Stimulated activated CD4-positive, alpha-beta T cell treated with anti-CD3 and anti-CD28 coated beads, Interleukin-15, amount 100 ng/mL, for 48 hours (primary cell): ENCODE results near the gene SLC29A3.
"Not testable (repeated sequence)": the region's sequence is repeated elsewhere in the genome, so short reads cannot be mapped to it uniquely, and the experiment has no call there.

Source experiments
- DNase-seq, 2 donors: peaks; one replicate each; pipeline ENCODE4 v3.0.0-alpha.2; 2020; ENCODE audit warnings: low read depth in 2 of 2

Gene SLC29A3

GRCh38 chr10:71345694-71346093 lies 26.6 kb downstream of the SLC29A3 start:
- no peak for DNase-seq

GRCh38 chr10:71346731-71347130 lies 27.7 kb downstream of the SLC29A3 start:
- DNase-seq: no peak

GRCh38 chr10:71347587-71348395 lies 28.7 kb downstream of the SLC29A3 start:
- DNase-seq: no peak

- no peak for DNase-seq
These were observed 29.8 kb downstream of the SLC29A3 start for GRCh38 chr10:71348850-71349249.

GRCh38 chr10:71349406-71349805 lies 30.3 kb downstream of the SLC29A3 start:
- DNase-seq: no peak

GRCh38 chr10:71351087-71351486 lies 32.0 kb downstream of the SLC29A3 start:
- no peak for DNase-seq

- DNase-seq: no peak
These were observed 32.7 kb downstream of the SLC29A3 start for GRCh38 chr10:71351628-71352319.

GRCh38 chr10:71353639-71354038 lies 34.6 kb downstream of the SLC29A3 start:
- DNase-seq: no peak

- DNase-seq: no peak
These were observed 35.7 kb downstream of the SLC29A3 start for GRCh38 chr10:71354776-71355175.

- DNase-seq: no peak
These were observed 36.8 kb downstream of the SLC29A3 start for GRCh38 chr10:71355886-71356285.

- no peak for DNase-seq
These were observed 38.8 kb downstream of the SLC29A3 start for GRCh38 chr10:71357792-71358265.

GRCh38 chr10:71358277-71358676 lies 39.2 kb downstream of the SLC29A3 start:
- no peak for DNase-seq

- DNase-seq: not testable (repeated sequence)
These were observed 39.8 kb downstream of the SLC29A3 start for GRCh38 chr10:71358906-71359305.

- DNase-seq: no peak
These were observed 40.4 kb downstream of the SLC29A3 start for GRCh38 chr10:71359364-71360046.

- no peak for DNase-seq
These were observed 41.7 kb downstream of the SLC29A3 start for GRCh38 chr10:71360735-71361134.

GRCh38 chr10:71361581-71361980 lies 42.5 kb downstream of the SLC29A3 start:
- DNase-seq: no peak

- no peak for DNase-seq
These were observed 43.1 kb downstream of the SLC29A3 start for GRCh38 chr10:71362141-71362540.

- no peak for DNase-seq
These were observed 44.9 kb downstream of the SLC29A3 start for GRCh38 chr10:71363936-71364335.

- DNase-seq: no peak
These were observed 46.3 kb downstream of the SLC29A3 start for GRCh38 chr10:71365366-71365765.

- no peak for DNase-seq
These were observed 47.6 kb downstream of the SLC29A3 start for GRCh38 chr10:71366690-71367089.

GRCh38 chr10:71367271-71367670 lies 48.2 kb downstream of the SLC29A3 start:
- DNase-seq: no peak

GRCh38 chr10:71368176-71368575 lies 49.1 kb downstream of the SLC29A3 start:
- DNase-seq: no peak
